Keratinocyte (primary cell): ENCODE results near the gene AQP2. TPM values are rescaled to one million over a fixed set of nuclear protein-coding genes. Genes with fewer than 3 reads are reported as not detected.

Experiments used
- DNase-seq: peaks from one replicate; pipeline ENCODE4 v3.0.0-alpha.2; 2011; ENCODE audit warnings: low read depth, missing footprints, low spot score
- FAIRE-seq: peaks from 2 replicates; lab custom pipeline; 2011; peaks lifted over from hg19 to GRCh38; lab: Jason Lieb, UNC
- H2AFZ ChIP-seq: 2 replicates; pipeline ENCODE4 v1.6.0; 2012; ENCODE audit warnings: low read length, control low read depth, inconsistent platforms; ENCODE audit not compliant: control insufficient read depth
- H3K27ac ChIP-seq: 2 replicates; pipeline ENCODE4 v1.5.1; 2011; ENCODE audit warnings: low read length; ENCODE audit not compliant: control insufficient read depth, insufficient read depth
- H3K27me3 ChIP-seq: 3 replicates; pipeline ENCODE4 v1.6.0; 2011; ENCODE audit warnings: low read length; ENCODE audit not compliant: control insufficient read depth, insufficient read depth; ENCODE audit errors: extremely low read depth
- H3K36me3 ChIP-seq, 2 experiments: 2 replicates in 1 of 2; 3 replicates in 1 of 2; pipeline ENCODE4 v1.5.1; 2011; ENCODE audit warnings: low read length in 2 of 2, mild to moderate bottlenecking in 1 of 2; ENCODE audit not compliant: control insufficient read depth in 2 of 2, insufficient read depth in 2 of 2; ENCODE audit errors: extremely low read depth in 1 of 2
- H3K4me1 ChIP-seq: 3 replicates; pipeline ENCODE4 v1.5.1; 2011; ENCODE audit warnings: low read length; ENCODE audit not compliant: control insufficient read depth, insufficient read depth; ENCODE audit errors: extremely low read depth
- H3K4me2 ChIP-seq: 3 replicates; pipeline ENCODE4 v1.6.0; 2011; ENCODE audit warnings: low read depth, low read length; ENCODE audit not compliant: control insufficient read depth, insufficient read depth; ENCODE audit errors: extremely low read depth
- H3K4me3 ChIP-seq, 3 experiments: fragments of 200-600 bp in 1 of 3; sonication (generic) in 1 of 3; 2 replicates in 2 of 3; 3 replicates in 1 of 3; pipeline ENCODE4 v1.5.1; 2011 to 2016; ENCODE audit warnings: low read length in 3 of 3, mild to moderate bottlenecking in 3 of 3, control low read depth in 2 of 3, inconsistent platforms in 1 of 3, low read depth in 1 of 3, mixed read lengths in 1 of 3, mixed run types in 1 of 3, moderate library complexity in 1 of 3; ENCODE audit not compliant: control insufficient read depth in 2 of 3, insufficient read depth in 2 of 3; ENCODE audit errors: extremely low read depth in 1 of 3
- H3K79me2 ChIP-seq: 2 replicates; pipeline ENCODE4 v1.6.0; 2012; ENCODE audit warnings: low read length; ENCODE audit not compliant: control insufficient read depth, insufficient read depth
- H3K9ac ChIP-seq: 3 replicates; pipeline ENCODE4 v1.6.0; 2011; ENCODE audit warnings: low read length; ENCODE audit not compliant: control insufficient read depth, insufficient read depth; ENCODE audit errors: extremely low read depth
- H3K9me1 ChIP-seq: 3 replicates; pipeline ENCODE4 v1.6.0; 2011; ENCODE audit warnings: low read length; ENCODE audit not compliant: control insufficient read depth, insufficient read depth; ENCODE audit errors: extremely low read depth
- H3K9me3 ChIP-seq: 2 replicates; pipeline ENCODE4 v1.5.1; 2012; ENCODE audit warnings: low read depth, low read length; ENCODE audit not compliant: control insufficient read depth
- H4K20me1 ChIP-seq: 3 replicates; pipeline ENCODE4 v1.6.0; 2011; ENCODE audit warnings: low read length; ENCODE audit not compliant: control insufficient read depth, insufficient read depth; ENCODE audit errors: extremely low read depth
- CTCF ChIP-seq, 3 experiments: IDR thresholded peaks in 1 of 3; conservative IDR thresholded peaks in 1 of 3; optimal IDR thresholded peaks in 1 of 3; 2 replicates in 2 of 3; 3 replicates in 1 of 3; pipeline versions ENCODE3 to v1.5.1; 2011; ENCODE audit warnings: low read length in 3 of 3, mild to moderate bottlenecking in 3 of 3, moderate library complexity in 2 of 3, control low read depth in 1 of 3, inconsistent platforms in 1 of 3; ENCODE audit not compliant: insufficient read depth in 2 of 3; ENCODE audit errors: extremely low read depth in 1 of 3
- EZH2 ChIP-seq: IDR thresholded peaks from one replicate; pipeline ENCODE4 v1.6.1; 2012; ENCODE audit warnings: inconsistent platforms, mild to moderate bottlenecking, low read length, moderate library complexity
- dilution Hi-C: fragments of 300-500 bp; cut with MboI; formaldehyde crosslinking; loops from one replicate; pipeline ENCODE4 v1.7.0; 2020; ENCODE audit warnings: low sequenced_read_pairs; ENCODE audit not compliant: extremely low pct_ligation_motif_present
- polyA plus RNA-seq, 5 experiments: library from polyadenylated mRNA; depleted of rRNA in 3 of 5; stranded (reverse) in 3 of 5; stranded (forward) in 1 of 5; unstranded in 1 of 5; fragments of >200 nt; gene quantifications; 1 replicate in 1 of 5; 2 replicates in 3 of 5; 3 replicates in 1 of 5; pipeline versions ENCODE4 v1.2.1 to v1.2.3, GENCODE V29; 2011 to 2012; ENCODE audit warnings: missing spikeins in 2 of 5, low read depth in 1 of 5, low replicate concordance in 1 of 5

The AQP2 gene
- polyA plus RNA-seq, 1 donor (not counting 4 experiments of a cell fraction or from before 2014, with no cell fraction given): not detected

- dilution Hi-C loops: no loop called here
- no peak for FAIRE-seq
- no peak for DNase-seq
Observed at GRCh38 chr12:49949866-49950265, 671 bp upstream of the AQP2 start.

GRCh38 chr12:49951411-49952240 is 1.1 kb downstream of the AQP2 start:
- no peaks in the 10 kb centered on the region for H3K9me3 ChIP-seq
- H3K4me2 ChIP-seq: no peak overlapping the region
- H3K27ac ChIP-seq: no peak overlapping the region
- no peaks in the 10 kb centered on the region for H3K79me2 ChIP-seq
- dilution Hi-C loops: no loop called here
- no peaks in the 10 kb centered on the region for H3K4me1 ChIP-seq
- no peaks in the 10 kb centered on the region for H3K9me1 ChIP-seq
- no peak for DNase-seq
- H4K20me1 ChIP-seq: no peaks in the 10 kb centered on the region
- H3K36me3 ChIP-seq: no peaks in the 10 kb centered on the region
- no peak for FAIRE-seq
- TF ChIP-seq EZH2 (no peak), CTCF (optimal IDR thresholded peaks at IDR 0.05 in 1 of 3, IDR thresholded peaks at IDR 0.05 in 1 of 3, conservative IDR thresholded peaks at IDR 0.05 in 1 of 3; ENCODE audit: extremely low read depth in 1 of 3, insufficient read depth in 2 of 3, low read length in 3 of 3) (no peak)
- no peak overlapping the region for H3K9ac ChIP-seq
- no peak overlapping the region for H3K4me3 ChIP-seq
- H2AFZ ChIP-seq: no peak overlapping the region
- peaks cover 44% of the 10 kb centered on the region for H3K27me3 ChIP-seq

More at GRCh38 chr12:49949866-49950265, 671 bp upstream of the AQP2 start:
- Histone ChIP-seq H3K9me1 (no peaks in the 10 kb centered on the region), H3K36me3 (no peaks in the 10 kb centered on the region), H3K9me3 (no peaks in the 10 kb centered on the region), H3K9ac (no peak overlapping the region), H3K4me1 (peaks cover 4% of the 10 kb centered on the region), H3K4me3 (no peak overlapping the region), H2AFZ (no peak overlapping the region), H3K27me3 (peaks cover 27% of the 10 kb centered on the region), H3K79me2 (no peaks in the 10 kb centered on the region), H3K27ac (no peak overlapping the region), H4K20me1 (no peaks in the 10 kb centered on the region), H3K4me2 (no peak overlapping the region)
- no peak for TF ChIP-seq CTCF (optimal IDR thresholded peaks at IDR 0.05 in 1 of 3, IDR thresholded peaks at IDR 0.05 in 1 of 3, conservative IDR thresholded peaks at IDR 0.05 in 1 of 3; ENCODE audit: extremely low read depth in 1 of 3, insufficient read depth in 2 of 3, low read length in 3 of 3)
- TF ChIP-seq EZH2: no peak
